K562 (cell line): Measurements from ENCODE around the gene KCTD13. TPM values are rescaled to one million over a fixed set of nuclear protein-coding genes. Genes with fewer than 3 reads are reported as not detected.
A peak's percentile ranks its signal among the peaks of the same experiment; 100 is the strongest.

Experiments
- BDP1 ChIP-seq: IDR thresholded peaks from 3 replicates; pipeline ENCODE4 v1.6.1; 2011; ENCODE audit not compliant: insufficient read length, insufficient read depth
- CBFA2T2 ChIP-seq: fragments of 450-650 bp; conservative IDR thresholded peaks from 2 replicates; pipeline ENCODE4 v1.6.1; 2017; ENCODE audit warnings: mild to moderate bottlenecking
- CREB1 ChIP-seq, 2 experiments: sonication (generic) in 1 of 2; formaldehyde crosslinking in 1 of 2; IDR thresholded peaks; 2 replicates each; pipeline versions ENCODE4 v1.6.1 to v1.8.0; 2012 to 2022; ENCODE audit warnings: inconsistent platforms in 1 of 2, mild to moderate bottlenecking in 1 of 2, missing genetic modification reagents in 1 of 2, moderate library complexity in 1 of 2
- EP400 ChIP-seq: fragments of 450-650 bp; IDR thresholded peaks from 2 replicates; pipeline ENCODE4 v1.6.1; 2017; ENCODE audit warnings: antibody characterized with exemption, mild to moderate bottlenecking, moderate library complexity
- HNRNPL ChIP-seq: fragments of 200-400 bp; formaldehyde crosslinking; IDR thresholded peaks from 2 replicates; pipeline ENCODE4 v1.6.1; 2017; ENCODE audit warnings: low read depth, mild to moderate bottlenecking, low read length
- MAX ChIP-seq: sonication (generic); formaldehyde crosslinking; IDR thresholded peaks from 2 replicates; pipeline ENCODE4 v1.9.0; 2022; ENCODE audit warnings: mild to moderate bottlenecking, missing genetic modification reagents
- MTA2 ChIP-seq: fragments of 450-650 bp; IDR thresholded peaks from 2 replicates; pipeline ENCODE4 v1.6.1; 2016; ENCODE audit warnings: low read depth
- NR2F6 ChIP-seq: fragments of 450-650 bp; formaldehyde crosslinking; IDR thresholded peaks from 2 replicates; pipeline ENCODE4 v1.4.0; 2020; ENCODE audit warnings: mild to moderate bottlenecking
- NUFIP1 ChIP-seq: fragments of 450-650 bp; IDR thresholded peaks from 2 replicates; pipeline ENCODE4 v1.6.1; 2018; ENCODE audit not compliant: partially characterized antibody
- PHF20 ChIP-seq: fragments of 450-650 bp; IDR thresholded peaks from 2 replicates; pipeline ENCODE4 v1.6.1; 2018; ENCODE audit not compliant: partially characterized antibody
- POLR2H ChIP-seq: IDR thresholded peaks from 2 replicates; pipeline ENCODE4 v1.6.1; 2016; ENCODE audit warnings: missing genetic modification characterization, low read depth, mild to moderate bottlenecking, control low read depth, missing compliant biosample characterization, moderate library complexity
- PRDM10 ChIP-seq: fragments of 450-650 bp; IDR thresholded peaks from 2 replicates; pipeline ENCODE4 v1.6.1; 2018; ENCODE audit not compliant: partially characterized antibody
- SLC30A9 ChIP-seq: fragments of 250-450 bp; sonication (Bioruptor Pico); IDR thresholded peaks from 2 replicates; pipeline ENCODE4 v1.8.0; 2022; ENCODE audit warnings: mild to moderate bottlenecking, moderate library complexity
- SMC3 ChIP-seq: conservative IDR thresholded peaks from 2 replicates; pipeline ENCODE4 v1.6.1; 2011; ENCODE audit warnings: low read depth, low read length, improper control_type of control experiment; ENCODE audit not compliant: insufficient read depth
- TAF7 ChIP-seq: fragments of 450-650 bp; IDR thresholded peaks from 2 replicates; pipeline ENCODE4 v1.6.1; 2016; ENCODE audit warnings: missing genetic modification characterization, missing compliant biosample characterization
- TAF9B ChIP-seq: fragments of 450-650 bp; IDR thresholded peaks from 2 replicates; pipeline ENCODE4 v1.6.1; 2018; ENCODE audit warnings: mild to moderate bottlenecking; ENCODE audit not compliant: partially characterized antibody
- TCF7 ChIP-seq: sonication (generic); IDR thresholded peaks from 2 replicates; pipeline ENCODE4 v1.6.1; 2016; ENCODE audit warnings: antibody characterized with exemption, borderline replicate concordance
- TRIM28 ChIP-seq: fragments of 450-650 bp; IDR thresholded peaks from 2 replicates; pipeline ENCODE4 v1.6.1; 2017
- U2AF2 ChIP-seq: fragments of 200-400 bp; formaldehyde crosslinking; optimal IDR thresholded peaks from 2 replicates; pipeline ENCODE3; 2017; ENCODE audit warnings: low read depth, mild to moderate bottlenecking, low read length
- ZBTB8A ChIP-seq: fragments of 450-650 bp; IDR thresholded peaks from 2 replicates; pipeline ENCODE4 v1.6.1; 2018; ENCODE audit warnings: mild to moderate bottlenecking, moderate library complexity; ENCODE audit not compliant: partially characterized antibody
- ZNF174 ChIP-seq: fragments of 250-450 bp; sonication (Bioruptor Pico); IDR thresholded peaks from 2 replicates; pipeline ENCODE4 v1.4.0; 2020; ENCODE audit warnings: mild to moderate bottlenecking
- ZNF830 ChIP-seq: fragments of 250-450 bp; sonication (Bioruptor Pico); IDR thresholded peaks from 2 replicates; pipeline ENCODE4 v1.5.0; 2021; ENCODE audit warnings: mild to moderate bottlenecking
- polyA plus RNA-seq, 8 experiments: library from polyadenylated mRNA; depleted of rRNA in 4 of 8; stranded (reverse) in 5 of 8; unstranded in 3 of 8; fragments of >200 nt; fragmentation: Nextera tagmentation in 2 of 8; fragmentation: Illumina TruSeq in 1 of 8; extraction: Ambion mirVana in 2 of 8; extraction: Trizol in 1 of 8; gene quantifications; 2 replicates each; pipeline versions ENCODE4 v1.2.1 to v1.2.3, GENCODE V29; 2011 to 2014; ENCODE audit warnings: inconsistent platforms in 1 of 8, missing spikeins in 1 of 8
- total RNA-seq, 7 experiments: library from RNA; depleted of rRNA in 6 of 7; stranded (reverse); fragments of >200 nt in 6 of 7; fragmentation: Illumina TruSeq in 2 of 7; extraction: Trizol in 2 of 7; gene quantifications; 2 replicates each; pipeline versions ENCODE4 v1.2.1 to v1.2.3, GENCODE V29; 2011 to 2021; ENCODE audit warnings: low replicate concordance in 1 of 7
- TF ChIP-seq, protein P1 (sequence below): IDR thresholded peaks from 2 replicates; pipeline ENCODE4 v1.6.1; 2016; ENCODE audit warnings: missing genetic modification characterization, missing compliant biosample characterization
- TF ChIP-seq, protein P2 (sequence below): fragments of 450-650 bp; formaldehyde crosslinking; IDR thresholded peaks from 2 replicates; pipeline ENCODE4 v1.4.0; 2022; ENCODE audit warnings: mild to moderate bottlenecking, moderate library complexity

KCTD13 gene
- total and polyA plus RNA-seq, 9 of the 15 experiments (the other 6 are each of a cell fraction or from before 2014, with no cell fraction given): 1.0 to 20.6 (median 9.8) TPM

DNA sequence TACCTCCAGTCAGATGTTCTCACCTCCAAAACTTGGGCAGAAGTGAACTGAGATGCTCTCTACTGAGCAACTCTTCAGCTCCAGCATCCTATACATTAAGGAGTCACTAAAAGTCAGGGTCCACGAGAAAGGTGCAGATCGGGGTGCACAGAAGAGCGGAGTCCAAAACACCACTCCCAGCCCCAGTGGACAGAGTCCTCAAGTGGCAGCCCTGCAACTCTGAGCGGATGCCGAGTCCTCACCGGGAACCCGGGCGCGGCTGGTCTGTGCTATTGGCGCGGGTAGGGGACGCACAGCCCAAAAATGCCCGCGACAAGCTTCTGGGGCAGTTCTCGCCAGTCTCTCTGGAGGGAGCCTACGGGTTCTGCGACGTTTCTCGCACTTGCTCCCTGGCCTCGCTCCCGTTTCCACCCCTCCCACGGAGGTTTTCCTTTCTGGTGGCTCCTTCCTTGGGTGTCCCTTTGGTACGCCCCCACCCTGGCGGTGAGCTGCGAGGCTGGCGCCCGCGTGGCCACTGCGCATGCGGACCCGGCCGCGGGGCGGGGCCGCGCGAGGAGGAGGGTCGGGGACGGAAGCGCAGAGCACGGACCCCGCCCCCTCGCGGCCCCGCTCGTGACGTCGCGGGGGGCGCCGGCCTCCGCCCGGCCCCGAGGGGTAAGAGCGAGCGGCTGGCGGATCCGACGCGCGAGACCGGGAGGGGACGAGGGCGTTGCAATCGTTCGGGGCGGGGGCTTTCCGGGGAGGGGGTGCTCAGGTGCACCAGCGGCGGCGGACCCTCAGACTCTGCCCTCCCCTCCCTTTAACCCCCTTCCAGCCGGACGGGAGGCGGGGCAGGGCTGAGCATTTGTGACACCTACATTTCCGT, 35.7 kb upstream of the KCTD13 start, which contains the start of gene TMEM219 (continued):
- TF ChIP-seq PRDM10 (peak; percentile 99), MTA2 (no peak), HNRNPL (no peak), NUFIP1 (no peak), TRIM28 (peak; percentile 79; the same call in 1 of the 2 replicates), ZNF174 (no peak), MAX (CRISPR knock-in tag) (peak; percentile 49), TCF7 (no peak), BDP1 (no peak), TAF7 (tag) (peak; percentile 69), EP400 (peak; percentile 71; the same call in 1 of the 2 replicates), TAF9B (peak; percentile 30), CBFA2T2 (no peak), CREB1 (IDR thresholded peaks at IDR 0.05) (peak; percentile 83), CREB1 (CRISPR knock-in tag; IDR thresholded peaks at IDR 0.05) (no peak; the same call in 1 of the 2 replicates), POLR2H (tag) (no peak), ZNF830 (CRISPR knock-in tag) (no peak), SMC3 (no peak), NR2F6 (no peak), U2AF2 (no peak), PHF20 (peak; percentile 61), ZBTB8A (no peak), SLC30A9 (CRISPR knock-in tag) (no peak)
- TF ChIP-seq, protein P1, sequence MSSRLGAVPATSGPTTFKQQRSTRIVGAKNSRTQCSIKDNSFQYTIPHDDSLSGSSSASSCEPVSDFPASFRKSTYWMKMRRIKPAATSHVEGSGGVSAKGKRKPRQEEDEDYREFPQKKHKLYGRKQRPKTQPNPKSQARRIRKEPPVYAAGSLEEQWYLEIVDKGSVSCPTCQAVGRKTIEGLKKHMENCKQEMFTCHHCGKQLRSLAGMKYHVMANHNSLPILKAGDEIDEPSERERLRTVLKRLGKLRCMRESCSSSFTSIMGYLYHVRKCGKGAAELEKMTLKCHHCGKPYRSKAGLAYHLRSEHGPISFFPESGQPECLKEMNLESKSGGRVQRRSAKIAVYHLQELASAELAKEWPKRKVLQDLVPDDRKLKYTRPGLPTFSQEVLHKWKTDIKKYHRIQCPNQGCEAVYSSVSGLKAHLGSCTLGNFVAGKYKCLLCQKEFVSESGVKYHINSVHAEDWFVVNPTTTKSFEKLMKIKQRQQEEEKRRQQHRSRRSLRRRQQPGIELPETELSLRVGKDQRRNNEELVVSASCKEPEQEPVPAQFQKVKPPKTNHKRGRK (tag): no peak
- TF ChIP-seq, protein P2, sequence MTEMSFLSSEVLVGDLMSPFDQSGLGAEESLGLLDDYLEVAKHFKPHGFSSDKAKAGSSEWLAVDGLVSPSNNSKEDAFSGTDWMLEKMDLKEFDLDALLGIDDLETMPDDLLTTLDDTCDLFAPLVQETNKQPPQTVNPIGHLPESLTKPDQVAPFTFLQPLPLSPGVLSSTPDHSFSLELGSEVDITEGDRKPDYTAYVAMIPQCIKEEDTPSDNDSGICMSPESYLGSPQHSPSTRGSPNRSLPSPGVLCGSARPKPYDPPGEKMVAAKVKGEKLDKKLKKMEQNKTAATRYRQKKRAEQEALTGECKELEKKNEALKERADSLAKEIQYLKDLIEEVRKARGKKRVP: no peak
